Measurements from ENCODE around the gene KRTAP5-8.

The KRTAP5-8 gene

GRCh38 chr11:71542879-71543777 lies 5.3 kb downstream of the KRTAP5-8 start:
- peaks cover 10% of the 10 kb centered on the region for H3K9me3 Mint-ChIP-seq
- H3K27ac Mint-ChIP-seq: no peak overlapping the region
- H3K4me1 Mint-ChIP-seq (ENCODE audit: low read depth): no peaks in the 10 kb centered on the region
- H3K4me3 Mint-ChIP-seq: no peak overlapping the region
- H3K27me3 Mint-ChIP-seq (ENCODE audit: low read depth): peaks cover 2% of the 10 kb centered on the region
- no peaks in the 10 kb centered on the region for H3K36me3 Mint-ChIP-seq (ENCODE audit: low read depth)
- DNase-seq (ENCODE audit: low spot score): no peak

GRCh38 chr11:71543866-71544265 lies 6.0 kb downstream of the KRTAP5-8 start:
- peaks cover 10% of the 10 kb centered on the region for H3K9me3 Mint-ChIP-seq
- no peaks in the 10 kb centered on the region for H3K36me3 Mint-ChIP-seq (ENCODE audit: low read depth)
- H3K4me1 Mint-ChIP-seq (ENCODE audit: low read depth): no peaks in the 10 kb centered on the region
- H3K27me3 Mint-ChIP-seq (ENCODE audit: low read depth): peaks cover 2% of the 10 kb centered on the region
- no peak overlapping the region for H3K4me3 Mint-ChIP-seq
- no peak overlapping the region for H3K27ac Mint-ChIP-seq
- DNase-seq (ENCODE audit: low spot score): no peak

GRCh38 chr11:71544525-71545214 lies 6.8 kb downstream of the KRTAP5-8 start:
- Mint-ChIP-seq H3K4me1 (ENCODE audit: low read depth) (no peaks in the 10 kb centered on the region), H3K4me3 (no peak overlapping the region), H3K27ac (no peak overlapping the region), H3K27me3 (ENCODE audit: low read depth) (peaks cover 8% of the 10 kb centered on the region), H3K36me3 (ENCODE audit: low read depth) (no peaks in the 10 kb centered on the region), H3K9me3 (peaks cover 10% of the 10 kb centered on the region)
- no peak for DNase-seq (ENCODE audit: low spot score)

GRCh38 chr11:71545405-71545966 lies 7.7 kb downstream of the KRTAP5-8 start:
- H3K27me3 Mint-ChIP-seq (ENCODE audit: low read depth): peaks cover 9% of the 10 kb centered on the region
- no peaks in the 10 kb centered on the region for H3K4me1 Mint-ChIP-seq (ENCODE audit: low read depth)
- no peak overlapping the region for H3K27ac Mint-ChIP-seq
- DNase-seq (ENCODE audit: low spot score): no peak
- peaks cover 10% of the 10 kb centered on the region for H3K9me3 Mint-ChIP-seq
- H3K4me3 Mint-ChIP-seq: no peak overlapping the region
- no peaks in the 10 kb centered on the region for H3K36me3 Mint-ChIP-seq (ENCODE audit: low read depth)

- Mint-ChIP-seq H3K36me3 (ENCODE audit: low read depth) (no peaks in the 10 kb centered on the region), H3K27ac (no peak within 1 kb of the TSS), H3K27me3 (ENCODE audit: low read depth) (peaks cover 15% of the 10 kb centered on the region), H3K9me3 (no peaks in the 10 kb centered on the region), H3K4me1 (ENCODE audit: low read depth) (no peaks in the 10 kb centered on the region), H3K4me3 (no peak within 1 kb of the TSS)
- no peak for DNase-seq (ENCODE audit: low spot score)
Observed at GRCh38 chr11:71548120-71548519, 10.3 kb downstream of the KRTAP5-8 start, which contains the start of gene KRTAP5-9. TSS of gene KRTAP5-9 (plus strand) at chr11:71548420. CDS start at chr11:71548658, 238 bp downstream.

- Mint-ChIP-seq H3K27me3 (ENCODE audit: low read depth) (peaks cover 15% of the 10 kb centered on the region), H3K36me3 (ENCODE audit: low read depth) (no peaks in the 10 kb centered on the region), H3K4me3 (no peak overlapping the region), H3K9me3 (no peaks in the 10 kb centered on the region), H3K4me1 (ENCODE audit: low read depth) (no peaks in the 10 kb centered on the region), H3K27ac (no peak overlapping the region)
- no peak for DNase-seq (ENCODE audit: low spot score)
Observed at GRCh38 chr11:71548716-71549151, 10.9 kb downstream of the KRTAP5-8 start.

- no peak overlapping the region for H3K4me3 Mint-ChIP-seq
- H3K36me3 Mint-ChIP-seq (ENCODE audit: low read depth): no peaks in the 10 kb centered on the region
- H3K4me1 Mint-ChIP-seq (ENCODE audit: low read depth): no peaks in the 10 kb centered on the region
- H3K27ac Mint-ChIP-seq: no peak overlapping the region
- no peaks in the 10 kb centered on the region for H3K9me3 Mint-ChIP-seq
- peaks cover 15% of the 10 kb centered on the region for H3K27me3 Mint-ChIP-seq (ENCODE audit: low read depth)
- DNase-seq (ENCODE audit: low spot score): no peak
Observed at GRCh38 chr11:71551711-71552110, 13.9 kb downstream of the KRTAP5-8 start.

- no peak overlapping the region for H3K27ac Mint-ChIP-seq
- H3K36me3 Mint-ChIP-seq (ENCODE audit: low read depth): no peaks in the 10 kb centered on the region
- no peak overlapping the region for H3K4me3 Mint-ChIP-seq
- H3K9me3 Mint-ChIP-seq: no peaks in the 10 kb centered on the region
- DNase-seq (ENCODE audit: low spot score): no peak
- H3K4me1 Mint-ChIP-seq (ENCODE audit: low read depth): no peaks in the 10 kb centered on the region
- peaks cover 13% of the 10 kb centered on the region for H3K27me3 Mint-ChIP-seq (ENCODE audit: low read depth)
Observed at GRCh38 chr11:71554996-71555395, 17.2 kb downstream of the KRTAP5-8 start.

GRCh38 chr11:71555508-71555907 lies 17.7 kb downstream of the KRTAP5-8 start:
- DNase-seq (ENCODE audit: low spot score): no peak
- no peaks in the 10 kb centered on the region for H3K4me1 Mint-ChIP-seq (ENCODE audit: low read depth)
- H3K27me3 Mint-ChIP-seq (ENCODE audit: low read depth): peaks cover 13% of the 10 kb centered on the region
- no peak overlapping the region for H3K27ac Mint-ChIP-seq
- no peak overlapping the region for H3K4me3 Mint-ChIP-seq
- H3K36me3 Mint-ChIP-seq (ENCODE audit: low read depth): no peaks in the 10 kb centered on the region
- H3K9me3 Mint-ChIP-seq: no peaks in the 10 kb centered on the region

GRCh38 chr11:71556018-71556417 lies 18.2 kb downstream of the KRTAP5-8 start:
- Mint-ChIP-seq H3K9me3 (no peaks in the 10 kb centered on the region), H3K4me3 (no peak overlapping the region), H3K36me3 (ENCODE audit: low read depth) (no peaks in the 10 kb centered on the region), H3K4me1 (ENCODE audit: low read depth) (no peaks in the 10 kb centered on the region), H3K27me3 (ENCODE audit: low read depth) (peaks cover 12% of the 10 kb centered on the region), H3K27ac (no peak overlapping the region)
- DNase-seq (ENCODE audit: low spot score): no peak

GRCh38 chr11:71557257-71557656 lies 19.4 kb downstream of the KRTAP5-8 start:
- no peak overlapping the region for H3K4me3 Mint-ChIP-seq
- no peaks in the 10 kb centered on the region for H3K9me3 Mint-ChIP-seq
- peaks cover 12% of the 10 kb centered on the region for H3K27me3 Mint-ChIP-seq (ENCODE audit: low read depth)
- H3K36me3 Mint-ChIP-seq (ENCODE audit: low read depth): no peaks in the 10 kb centered on the region
- H3K27ac Mint-ChIP-seq: no peak overlapping the region
- no peak for DNase-seq (ENCODE audit: low spot score)
- H3K4me1 Mint-ChIP-seq (ENCODE audit: low read depth): no peaks in the 10 kb centered on the region

- Mint-ChIP-seq H3K27me3 (ENCODE audit: low read depth) (peaks cover 21% of the 10 kb centered on the region), H3K4me1 (ENCODE audit: low read depth) (no peaks in the 10 kb centered on the region), H3K4me3 (no peak overlapping the region), H3K27ac (no peak overlapping the region), H3K36me3 (ENCODE audit: low read depth) (no peaks in the 10 kb centered on the region), H3K9me3 (no peaks in the 10 kb centered on the region)
- no peak for DNase-seq (ENCODE audit: low spot score)
Observed at GRCh38 chr11:71558996-71559395, 21.2 kb downstream of the KRTAP5-8 start.

- Mint-ChIP-seq H3K4me3 (no peak overlapping the region), H3K36me3 (ENCODE audit: low read depth) (no peaks in the 10 kb centered on the region), H3K27me3 (ENCODE audit: low read depth) (peaks cover 19% of the 10 kb centered on the region), H3K4me1 (ENCODE audit: low read depth) (no peaks in the 10 kb centered on the region), H3K9me3 (no peaks in the 10 kb centered on the region), H3K27ac (no peak overlapping the region)
- DNase-seq (ENCODE audit: low spot score): no peak
Observed at GRCh38 chr11:71562120-71562519, 24.3 kb downstream of the KRTAP5-8 start.

- Mint-ChIP-seq H3K4me3 (no peak overlapping the region), H3K36me3 (ENCODE audit: low read depth) (no peaks in the 10 kb centered on the region), H3K4me1 (ENCODE audit: low read depth) (no peaks in the 10 kb centered on the region), H3K9me3 (no peaks in the 10 kb centered on the region), H3K27me3 (ENCODE audit: low read depth) (peaks cover 14% of the 10 kb centered on the region), H3K27ac (no peak overlapping the region)
- no peak for DNase-seq (ENCODE audit: low spot score)
Observed at GRCh38 chr11:71563406-71563805, 25.6 kb downstream of the KRTAP5-8 start.

All from T-helper 2 cell treated with Interferon-gamma antibody and Interleukin-4, amounts not matched to agents 5 μg/mL and 100 μg/mL, for 36 hours (primary cell).